ENCODE data around the gene SLC8A2. TPM values are rescaled to one million over a fixed set of nuclear protein-coding genes. Genes with fewer than 3 reads are reported as not detected.

Gene SLC8A2
- total and polyA plus RNA-seq, 2 of the 4 experiments (the other 2 are of a cell fraction) = 0.05 TPM; not detected in 1

- no peak overlapping the region for H3K4me3 ChIP-seq (ENCODE audit: insufficient read depth, low read depth, low read length)
- H2BK15ac ChIP-seq (ENCODE audit: low read depth, low read length) = no peak overlapping the region
- H3K23ac ChIP-seq (ENCODE audit: low read depth, low read length) = no peak overlapping the region
- H3K79me1 ChIP-seq (ENCODE audit: low read depth in 1 of 2, low read length in 2 of 2) = peaks cover 30 to 81% of the 10 kb centered on the region in 2 experiments
- ATAC-seq (ENCODE audit: low read depth) (no peak), DNase-seq (no peak)
- H3K9me3 ChIP-seq (ENCODE audit: control insufficient read depth, insufficient read depth, low read length) = no peaks in the 10 kb centered on the region
- WGBS, 2 experiments (ENCODE audit: extremely low coverage in 2 of 2, insufficient read length in 1 of 2) = 90% methylated on average over 2 of the region's 6 CpGs; no CpG with 5 or more reads in 1 of the 2 experiments
- no peak overlapping the region for H4K8ac ChIP-seq (ENCODE audit: low read depth in 2 of 2, low read length in 2 of 2)
- no peak overlapping the region for H2BK20ac ChIP-seq (ENCODE audit: low read depth, low read length)
- CTCF ChIA-PET = no interaction called here
- H3K4me2 ChIP-seq (ENCODE audit: low read depth, low read length) = no peak overlapping the region
- H3K9ac ChIP-seq (ENCODE audit: low read depth, low read length) = no peak overlapping the region
- no peak overlapping the region for H4K5ac ChIP-seq (ENCODE audit: low read depth, low read length)
- no peak overlapping the region for H3K56ac ChIP-seq (ENCODE audit: extremely low read depth, insufficient read depth, low read length)
- intact Hi-C loops (cut with micrococcal nuclease) (no loop called here), dilution Hi-C loops (cut with HindIII; ENCODE audit: low sequenced_read_pairs, unreplicated experiment) (no loop called here), in situ Hi-C loops (cut with MboI; ENCODE audit: low sequenced_read_pairs) (no loop called here)
- POLR2A ChIA-PET (ENCODE audit: unreplicated experiment) = no interaction called here
- no peak overlapping the region for H2AK5ac ChIP-seq (ENCODE audit: low read depth, low read length)
- TF ChIP-seq MAFK (IDR thresholded peaks at IDR 0.05; ENCODE audit: low read depth, low read length) = no peak
- no peak for TF ChIP-seq CEBPB (IDR thresholded peaks at IDR 0.05; ENCODE audit: low read depth, low read length)
- TF ChIP-seq CHD1 (IDR thresholded peaks at IDR 0.05; ENCODE audit: low read depth, low read length) = no peak
- TF ChIP-seq SMC3 (IDR thresholded peaks at IDR 0.05; ENCODE audit: low read depth, low read length) = no peak
- TF ChIP-seq RFX5 (IDR thresholded peaks at IDR 0.05; ENCODE audit: low read depth, low read length) = no peak
- no peak for TF ChIP-seq NFE2L2 (IDR thresholded peaks at IDR 0.05; ENCODE audit: low read depth, low read length)
- TF ChIP-seq MAZ (IDR thresholded peaks at IDR 0.05; ENCODE audit: borderline replicate concordance, low read depth, low read length) = no peak
- no peak for TF ChIP-seq BHLHE40 (IDR thresholded peaks at IDR 0.05; ENCODE audit: low read depth, low read length)
- no peak for TF ChIP-seq MXI1 (IDR thresholded peaks at IDR 0.05; ENCODE audit: borderline replicate concordance, low read depth, low read length)
- H3K4ac ChIP-seq (ENCODE audit: low read depth, low read length) = no peak overlapping the region
- peaks cover 53% of the 10 kb centered on the region for H4K20me1 ChIP-seq (ENCODE audit: insufficient read depth, low read length)
- no peak overlapping the region for H2AFZ ChIP-seq (replicated peaks; ENCODE audit: low read length, poor library complexity)
- BruUV-seq (replicated peaks) = no TSS peak
- H3K27me3 ChIP-seq (ENCODE audit: control insufficient read depth, insufficient read depth, low read length) = no peaks in the 10 kb centered on the region
- no peak overlapping the region for H4K91ac ChIP-seq (ENCODE audit: insufficient read depth, low read depth, low read length)
- peaks cover 21% of the 10 kb centered on the region for H3K36me3 ChIP-seq (ENCODE audit: control insufficient read depth, insufficient read depth, low read length)
- H2AK9ac ChIP-seq (replicated peaks; ENCODE audit: low read depth, low read length, poor library complexity) = no peak overlapping the region
- no peak overlapping the region for H3K14ac ChIP-seq (replicated peaks; ENCODE audit: low read depth, low read length)
- no peak overlapping the region for H2BK120ac ChIP-seq (ENCODE audit: low read depth, low read length)
- H2BK5ac ChIP-seq (ENCODE audit: low read depth, low read length, poor library complexity, severe bottlenecking) = no peak overlapping the region
- H3K4me1 ChIP-seq (ENCODE audit: control insufficient read depth, insufficient read depth, low read length) = no peaks in the 10 kb centered on the region
- H3K9me1 ChIP-seq (ENCODE audit: insufficient read depth, low read length) = 0 out of 2 replicates have a peak, but pooled peaks cover 4% of the 10 kb centered on the region
- H3K18ac ChIP-seq (ENCODE audit: low read depth, low read length) = no peak overlapping the region
- H3K27ac ChIP-seq (ENCODE audit: insufficient read depth, low read length) = no peak overlapping the region
Observed at GRCh38 chr19:47505506-47505905, 33.8 kb upstream of the SLC8A2 start.

Data from IMR-90 (cell line).